GM23338 (cell line): Measurements from ENCODE around the gene ITGA1. TPM values are rescaled to one million over a fixed set of nuclear protein-coding genes. Genes with fewer than 3 reads are reported as not detected.

Experiments
- ATAC-seq: fragments of 200-7000 bp; cut with Tn5 transposase; 3 replicates; pipeline ENCODE4 v1.9.1; 2020
- DNase-seq: peaks from one replicate; pipeline ENCODE4 v3.0.0-alpha.2; 2015; ENCODE audit warnings: low spot score
- H2AFZ ChIP-seq: fragments of 200-600 bp; sonication (generic); 2 replicates; pipeline ENCODE4 v1.8.0; 2016; ENCODE audit warnings: antibody characterized with exemption, mild to moderate bottlenecking, moderate library complexity
- H3F3A ChIP-seq: fragments of 200-600 bp; sonication (generic); replicated peaks from 2 replicates; pipeline ENCODE4 v1.8.0; 2017; ENCODE audit warnings: antibody characterized with exemption, mixed run types, low read depth
- H3K27ac ChIP-seq: fragments of 200-600 bp; sonication (generic); 2 replicates; pipeline ENCODE4 v1.6.1; 2016; ENCODE audit warnings: low read depth
- H3K27me3 ChIP-seq: fragments of 200-600 bp; sonication (generic); 2 replicates; pipeline ENCODE4 v1.8.0; 2016; ENCODE audit warnings: mild to moderate bottlenecking, mixed run types, moderate library complexity; ENCODE audit not compliant: insufficient read depth
- H3K36me3 ChIP-seq: fragments of 200-600 bp; sonication (generic); 2 replicates; pipeline ENCODE4 v1.8.0; 2016; ENCODE audit warnings: mild to moderate bottlenecking; ENCODE audit not compliant: insufficient read depth
- H3K4me1 ChIP-seq: fragments of 200-600 bp; sonication (generic); 2 replicates; pipeline ENCODE4 v1.8.0; 2016; ENCODE audit warnings: mild to moderate bottlenecking, moderate library complexity; ENCODE audit not compliant: insufficient read depth
- H3K4me2 ChIP-seq: fragments of 200-600 bp; sonication (generic); 2 replicates; pipeline ENCODE4 v1.7.1; 2017; ENCODE audit warnings: mixed run types
- H3K4me3 ChIP-seq: fragments of 200-600 bp; sonication (generic); 2 replicates; pipeline ENCODE4 v1.6.1; 2016; ENCODE audit warnings: mixed run types
- H3K79me2 ChIP-seq: fragments of 200-600 bp; sonication (generic); replicated peaks from 2 replicates; pipeline ENCODE4 v1.8.0; 2017; ENCODE audit warnings: mild to moderate bottlenecking; ENCODE audit not compliant: insufficient read depth
- H3K9me2 ChIP-seq: fragments of 200-600 bp; sonication (generic); 2 replicates; pipeline ENCODE4 v1.8.0; 2017; ENCODE audit not compliant: insufficient read depth
- H4K20me1 ChIP-seq: fragments of 200-600 bp; sonication (generic); replicated peaks from 2 replicates; pipeline ENCODE4 v1.8.0; 2017; ENCODE audit warnings: mild to moderate bottlenecking; ENCODE audit not compliant: insufficient read depth
- H3K27ac Mint-ChIP-seq: 2 replicates; pipeline ENCODE4 v1.8.0; 2020; ENCODE audit warnings: inconsistent platforms, mild to moderate bottlenecking, moderate library complexity, mixed read lengths
- H3K27me3 Mint-ChIP-seq: 3 replicates; pipeline ENCODE4 v1.8.0; 2022; ENCODE audit warnings: low read depth, mild to moderate bottlenecking, moderate library complexity, mixed read lengths, inconsistent platforms; ENCODE audit not compliant: insufficient read depth, poor library complexity
- H3K36me3 Mint-ChIP-seq: 3 replicates; pipeline ENCODE4 v1.8.0; 2021; ENCODE audit warnings: low read depth, mild to moderate bottlenecking, inconsistent platforms, moderate library complexity, mixed read lengths
- H3K4me1 Mint-ChIP-seq: 3 replicates; pipeline ENCODE4 v1.8.0; 2020; ENCODE audit warnings: mild to moderate bottlenecking, inconsistent platforms, mixed read lengths
- H3K4me3 Mint-ChIP-seq: 3 replicates; pipeline ENCODE4 v1.8.0; 2021; ENCODE audit warnings: moderate library complexity, mild to moderate bottlenecking, inconsistent platforms, mixed read lengths
- H3K9me3 Mint-ChIP-seq: 3 replicates; pipeline ENCODE4 v1.8.0; 2020; ENCODE audit warnings: moderate library complexity, mild to moderate bottlenecking, inconsistent platforms, mixed read lengths
- CREB1 ChIP-seq: fragments of 250-450 bp; sonication (Bioruptor Pico); IDR thresholded peaks from 2 replicates; pipeline ENCODE4 v1.5.0; 2020; ENCODE audit warnings: low read depth, mild to moderate bottlenecking, moderate library complexity
- EZH2 ChIP-seq: fragments of 200-600 bp; sonication (generic); IDR thresholded peaks from one replicate; pipeline ENCODE4 v1.8.0; 2017; ENCODE audit warnings: antibody characterized with exemption, mild to moderate bottlenecking, low read depth; ENCODE audit not compliant: unreplicated experiment
- EZH2phosphoT487 ChIP-seq: fragments of 200-600 bp; sonication (generic); IDR thresholded peaks from one replicate; pipeline ENCODE4 v1.8.1; 2018; ENCODE audit warnings: antibody characterized with exemption; ENCODE audit not compliant: unreplicated experiment
- JUNB ChIP-seq: IDR thresholded peaks from one replicate; pipeline ENCODE4 v1.6.1; 2016; ENCODE audit warnings: antibody characterized with exemption; ENCODE audit not compliant: unreplicated experiment
- NANOG ChIP-seq: IDR thresholded peaks from 2 replicates; pipeline ENCODE4 v1.6.1; 2016; ENCODE audit warnings: antibody characterized with exemption, borderline replicate concordance
- POLR2AphosphoS5 ChIP-seq: IDR thresholded peaks from 2 replicates; pipeline ENCODE4 v1.6.1; 2016; ENCODE audit warnings: antibody characterized with exemption, low read depth
- STAT1 ChIP-seq: IDR thresholded peaks from one replicate; pipeline ENCODE4 v1.6.1; 2016; ENCODE audit warnings: antibody characterized with exemption; ENCODE audit not compliant: unreplicated experiment
- ZNF114 ChIP-seq: fragments of 250-450 bp; sonication (Bioruptor Pico); IDR thresholded peaks from 2 replicates; pipeline ENCODE4 v1.5.0; 2020; ENCODE audit warnings: mild to moderate bottlenecking, moderate library complexity
- ZNF331 ChIP-seq: fragments of 250-450 bp; sonication (Bioruptor Pico); IDR thresholded peaks from 2 replicates; pipeline ENCODE4 v1.5.0; 2020; ENCODE audit warnings: low read depth, mild to moderate bottlenecking, moderate library complexity
- polyA plus RNA-seq: library from polyadenylated mRNA; unstranded; fragments of >200 nt; fragmentation: Nextera tagmentation; extraction: Ambion mirVana; gene quantifications from 2 replicates; pipeline ENCODE4 v1.2.1, GENCODE V29; 2016
- total RNA-seq: library from RNA; depleted of rRNA; stranded (reverse); fragments of >200 nt; shearing (Covaris generic); gene quantifications from 2 replicates; pipeline ENCODE4 v1.2.3, GENCODE V29; 2014
- TF ChIP-seq, protein P1 (sequence below): IDR thresholded peaks from one replicate; pipeline ENCODE4 v1.6.1; 2018; ENCODE audit warnings: antibody characterized with exemption; ENCODE audit not compliant: unreplicated experiment
- TF ChIP-seq, protein P2 (sequence below): IDR thresholded peaks from 2 replicates; pipeline ENCODE4 v1.6.1; 2016; ENCODE audit warnings: antibody characterized with exemption
- TF ChIP-seq, protein P3 (sequence below): fragments of 250-450 bp; sonication (Bioruptor Pico); IDR thresholded peaks from 2 replicates; pipeline ENCODE4 v1.5.0; 2020; ENCODE audit warnings: mild to moderate bottlenecking, moderate library complexity
- TF ChIP-seq, protein P4 (sequence below), 2 experiments: fragments of 200-600 bp in 1 of 2; sonication (generic) in 1 of 2; conservative IDR thresholded peaks; 2 replicates each; pipeline versions ENCODE4 v1.5.1 to v1.6.1; 2016 to 2017; ENCODE audit warnings: antibody characterized with exemption in 2 of 2, low read depth in 2 of 2, mild to moderate bottlenecking in 2 of 2, moderate library complexity in 1 of 2

The ITGA1 gene
- total and polyA plus RNA-seq, 2 experiments from 2014 or later, result 1.8 to 4.9 TPM

DNA sequence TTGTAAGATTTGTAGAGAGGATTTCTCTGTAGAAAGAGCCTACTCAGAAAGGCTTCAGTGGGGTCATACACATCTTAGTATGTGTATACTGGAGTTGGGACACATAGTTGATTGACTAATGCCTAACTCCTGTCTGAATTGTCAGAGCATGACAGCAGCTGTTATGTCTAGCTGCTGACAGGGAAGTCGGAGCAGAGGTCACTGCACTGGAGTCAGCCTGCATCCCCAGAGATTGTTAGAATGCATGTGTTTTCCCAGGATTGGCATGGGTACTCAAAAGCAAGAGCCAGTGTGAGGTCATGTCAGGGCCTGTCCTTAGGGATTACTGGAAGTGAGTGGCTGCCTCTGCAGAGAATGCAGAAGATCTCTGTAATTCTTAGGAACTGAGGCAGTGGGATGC, 82.7 kb downstream of the ITGA1 start:
- no peak for ATAC-seq
- DNase-seq, result no peak
- H3K4me3 Mint-ChIP-seq, result no peak overlapping the region

More for the DNA sequence above, 82.7 kb downstream of the ITGA1 start:
- Histone ChIP-seq H3K27me3 (no peaks in the 10 kb centered on the region), H3K4me3 (no peak overlapping the region), H3K9me2 (no peaks in the 10 kb centered on the region), H3K36me3 (no peaks in the 10 kb centered on the region), H3F3A (no peaks in the 10 kb centered on the region), H3K4me2 (no peak overlapping the region), H3K79me2 (no peaks in the 10 kb centered on the region), H3K27ac (no peak overlapping the region), H2AFZ (no peak overlapping the region), H4K20me1 (no peaks in the 10 kb centered on the region), H3K4me1 (no peaks in the 10 kb centered on the region)
- Mint-ChIP-seq H3K9me3 (no peaks in the 10 kb centered on the region), H3K4me1 (no peaks in the 10 kb centered on the region; the same call in 2 of the 3 replicates), H3K27me3 (peaks cover 2% of the 10 kb centered on the region), H3K36me3 (no peaks in the 10 kb centered on the region), H3K27ac (no peak overlapping the region)
- TF ChIP-seq EZH2 (no peak), ZNF114 (CRISPR knock-in tag) (no peak), CREB1 (CRISPR knock-in tag) (no peak), NANOG (no peak), STAT1 (no peak), JUNB (no peak), POLR2AphosphoS5 (no peak), ZNF331 (CRISPR knock-in tag) (no peak), EZH2phosphoT487 (no peak)
- TF ChIP-seq, protein P1, sequence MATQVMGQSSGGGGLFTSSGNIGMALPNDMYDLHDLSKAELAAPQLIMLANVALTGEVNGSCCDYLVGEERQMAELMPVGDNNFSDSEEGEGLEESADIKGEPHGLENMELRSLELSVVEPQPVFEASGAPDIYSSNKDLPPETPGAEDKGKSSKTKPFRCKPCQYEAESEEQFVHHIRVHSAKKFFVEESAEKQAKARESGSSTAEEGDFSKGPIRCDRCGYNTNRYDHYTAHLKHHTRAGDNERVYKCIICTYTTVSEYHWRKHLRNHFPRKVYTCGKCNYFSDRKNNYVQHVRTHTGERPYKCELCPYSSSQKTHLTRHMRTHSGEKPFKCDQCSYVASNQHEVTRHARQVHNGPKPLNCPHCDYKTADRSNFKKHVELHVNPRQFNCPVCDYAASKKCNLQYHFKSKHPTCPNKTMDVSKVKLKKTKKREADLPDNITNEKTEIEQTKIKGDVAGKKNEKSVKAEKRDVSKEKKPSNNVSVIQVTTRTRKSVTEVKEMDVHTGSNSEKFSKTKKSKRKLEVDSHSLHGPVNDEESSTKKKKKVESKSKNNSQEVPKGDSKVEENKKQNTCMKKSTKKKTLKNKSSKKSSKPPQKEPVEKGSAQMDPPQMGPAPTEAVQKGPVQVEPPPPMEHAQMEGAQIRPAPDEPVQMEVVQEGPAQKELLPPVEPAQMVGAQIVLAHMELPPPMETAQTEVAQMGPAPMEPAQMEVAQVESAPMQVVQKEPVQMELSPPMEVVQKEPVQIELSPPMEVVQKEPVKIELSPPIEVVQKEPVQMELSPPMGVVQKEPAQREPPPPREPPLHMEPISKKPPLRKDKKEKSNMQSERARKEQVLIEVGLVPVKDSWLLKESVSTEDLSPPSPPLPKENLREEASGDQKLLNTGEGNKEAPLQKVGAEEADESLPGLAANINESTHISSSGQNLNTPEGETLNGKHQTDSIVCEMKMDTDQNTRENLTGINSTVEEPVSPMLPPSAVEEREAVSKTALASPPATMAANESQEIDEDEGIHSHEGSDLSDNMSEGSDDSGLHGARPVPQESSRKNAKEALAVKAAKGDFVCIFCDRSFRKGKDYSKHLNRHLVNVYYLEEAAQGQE, result no peak
- TF ChIP-seq, protein P2, sequence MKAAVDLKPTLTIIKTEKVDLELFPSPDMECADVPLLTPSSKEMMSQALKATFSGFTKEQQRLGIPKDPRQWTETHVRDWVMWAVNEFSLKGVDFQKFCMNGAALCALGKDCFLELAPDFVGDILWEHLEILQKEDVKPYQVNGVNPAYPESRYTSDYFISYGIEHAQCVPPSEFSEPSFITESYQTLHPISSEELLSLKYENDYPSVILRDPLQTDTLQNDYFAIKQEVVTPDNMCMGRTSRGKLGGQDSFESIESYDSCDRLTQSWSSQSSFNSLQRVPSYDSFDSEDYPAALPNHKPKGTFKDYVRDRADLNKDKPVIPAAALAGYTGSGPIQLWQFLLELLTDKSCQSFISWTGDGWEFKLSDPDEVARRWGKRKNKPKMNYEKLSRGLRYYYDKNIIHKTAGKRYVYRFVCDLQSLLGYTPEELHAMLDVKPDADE, result no peak
- TF ChIP-seq, protein P3, sequence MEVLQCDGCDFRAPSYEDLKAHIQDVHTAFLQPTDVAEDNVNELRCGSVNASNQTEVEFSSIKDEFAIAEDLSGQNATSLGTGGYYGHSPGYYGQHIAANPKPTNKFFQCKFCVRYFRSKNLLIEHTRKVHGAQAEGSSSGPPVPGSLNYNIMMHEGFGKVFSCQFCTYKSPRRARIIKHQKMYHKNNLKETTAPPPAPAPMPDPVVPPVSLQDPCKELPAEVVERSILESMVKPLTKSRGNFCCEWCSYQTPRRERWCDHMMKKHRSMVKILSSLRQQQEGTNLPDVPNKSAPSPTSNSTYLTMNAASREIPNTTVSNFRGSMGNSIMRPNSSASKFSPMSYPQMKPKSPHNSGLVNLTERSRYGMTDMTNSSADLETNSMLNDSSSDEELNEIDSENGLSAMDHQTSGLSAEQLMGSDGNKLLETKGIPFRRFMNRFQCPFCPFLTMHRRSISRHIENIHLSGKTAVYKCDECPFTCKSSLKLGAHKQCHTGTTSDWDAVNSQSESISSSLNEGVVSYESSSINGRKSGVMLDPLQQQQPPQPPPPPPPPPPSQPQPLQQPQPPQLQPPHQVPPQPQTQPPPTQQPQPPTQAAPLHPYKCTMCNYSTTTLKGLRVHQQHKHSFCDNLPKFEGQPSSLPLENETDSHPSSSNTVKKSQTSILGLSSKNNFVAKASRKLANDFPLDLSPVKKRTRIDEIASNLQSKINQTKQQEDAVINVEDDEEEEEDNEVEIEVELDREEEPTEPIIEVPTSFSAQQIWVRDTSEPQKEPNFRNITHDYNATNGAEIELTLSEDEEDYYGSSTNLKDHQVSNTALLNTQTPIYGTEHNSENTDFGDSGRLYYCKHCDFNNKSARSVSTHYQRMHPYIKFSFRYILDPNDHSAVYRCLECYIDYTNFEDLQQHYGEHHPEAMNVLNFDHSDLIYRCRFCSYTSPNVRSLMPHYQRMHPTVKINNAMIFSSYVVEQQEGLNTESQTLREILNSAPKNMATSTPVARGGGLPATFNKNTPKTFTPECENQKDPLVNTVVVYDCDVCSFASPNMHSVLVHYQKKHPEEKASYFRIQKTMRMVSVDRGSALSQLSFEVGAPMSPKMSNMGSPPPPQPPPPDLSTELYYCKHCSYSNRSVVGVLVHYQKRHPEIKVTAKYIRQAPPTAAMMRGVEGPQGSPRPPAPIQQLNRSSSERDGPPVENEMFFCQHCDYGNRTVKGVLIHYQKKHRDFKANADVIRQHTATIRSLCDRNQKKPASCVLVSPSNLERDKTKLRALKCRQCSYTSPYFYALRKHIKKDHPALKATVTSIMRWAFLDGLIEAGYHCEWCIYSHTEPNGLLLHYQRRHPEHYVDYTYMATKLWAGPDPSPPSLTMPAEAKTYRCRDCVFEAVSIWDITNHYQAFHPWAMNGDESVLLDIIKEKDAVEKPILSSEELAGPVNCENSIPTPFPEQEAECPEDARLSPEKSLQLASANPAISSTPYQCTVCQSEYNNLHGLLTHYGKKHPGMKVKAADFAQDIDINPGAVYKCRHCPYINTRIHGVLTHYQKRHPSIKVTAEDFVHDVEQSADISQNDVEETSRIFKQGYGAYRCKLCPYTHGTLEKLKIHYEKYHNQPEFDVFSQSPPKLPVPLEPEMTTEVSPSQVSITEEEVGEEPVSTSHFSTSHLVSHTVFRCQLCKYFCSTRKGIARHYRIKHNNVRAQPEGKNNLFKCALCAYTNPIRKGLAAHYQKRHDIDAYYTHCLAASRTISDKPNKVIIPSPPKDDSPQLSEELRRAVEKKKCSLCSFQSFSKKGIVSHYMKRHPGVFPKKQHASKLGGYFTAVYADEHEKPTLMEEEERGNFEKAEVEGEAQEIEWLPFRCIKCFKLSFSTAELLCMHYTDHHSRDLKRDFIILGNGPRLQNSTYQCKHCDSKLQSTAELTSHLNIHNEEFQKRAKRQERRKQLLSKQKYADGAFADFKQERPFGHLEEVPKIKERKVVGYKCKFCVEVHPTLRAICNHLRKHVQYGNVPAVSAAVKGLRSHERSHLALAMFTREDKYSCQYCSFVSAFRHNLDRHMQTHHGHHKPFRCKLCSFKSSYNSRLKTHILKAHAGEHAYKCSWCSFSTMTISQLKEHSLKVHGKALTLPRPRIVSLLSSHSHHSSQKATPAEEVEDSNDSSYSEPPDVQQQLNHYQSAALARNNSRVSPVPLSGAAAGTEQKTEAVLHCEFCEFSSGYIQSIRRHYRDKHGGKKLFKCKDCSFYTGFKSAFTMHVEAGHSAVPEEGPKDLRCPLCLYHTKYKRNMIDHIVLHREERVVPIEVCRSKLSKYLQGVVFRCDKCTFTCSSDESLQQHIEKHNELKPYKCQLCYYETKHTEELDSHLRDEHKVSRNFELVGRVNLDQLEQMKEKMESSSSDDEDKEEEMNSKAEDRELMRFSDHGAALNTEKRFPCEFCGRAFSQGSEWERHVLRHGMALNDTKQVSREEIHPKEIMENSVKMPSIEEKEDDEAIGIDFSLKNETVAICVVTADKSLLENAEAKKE, result no peak
- TF ChIP-seq, protein P4, sequence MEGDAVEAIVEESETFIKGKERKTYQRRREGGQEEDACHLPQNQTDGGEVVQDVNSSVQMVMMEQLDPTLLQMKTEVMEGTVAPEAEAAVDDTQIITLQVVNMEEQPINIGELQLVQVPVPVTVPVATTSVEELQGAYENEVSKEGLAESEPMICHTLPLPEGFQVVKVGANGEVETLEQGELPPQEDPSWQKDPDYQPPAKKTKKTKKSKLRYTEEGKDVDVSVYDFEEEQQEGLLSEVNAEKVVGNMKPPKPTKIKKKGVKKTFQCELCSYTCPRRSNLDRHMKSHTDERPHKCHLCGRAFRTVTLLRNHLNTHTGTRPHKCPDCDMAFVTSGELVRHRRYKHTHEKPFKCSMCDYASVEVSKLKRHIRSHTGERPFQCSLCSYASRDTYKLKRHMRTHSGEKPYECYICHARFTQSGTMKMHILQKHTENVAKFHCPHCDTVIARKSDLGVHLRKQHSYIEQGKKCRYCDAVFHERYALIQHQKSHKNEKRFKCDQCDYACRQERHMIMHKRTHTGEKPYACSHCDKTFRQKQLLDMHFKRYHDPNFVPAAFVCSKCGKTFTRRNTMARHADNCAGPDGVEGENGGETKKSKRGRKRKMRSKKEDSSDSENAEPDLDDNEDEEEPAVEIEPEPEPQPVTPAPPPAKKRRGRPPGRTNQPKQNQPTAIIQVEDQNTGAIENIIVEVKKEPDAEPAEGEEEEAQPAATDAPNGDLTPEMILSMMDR (conservative IDR thresholded peaks at IDR 0.05; ENCODE audit: low read depth in 2 of 2), result no peak
